Keratinocyte (primary cell): ENCODE measurements around the gene CDCA4. TPM values are rescaled to one million over a fixed set of nuclear protein-coding genes. Genes with fewer than 3 reads are reported as not detected.

Experiments
- DNase-seq: peaks from one replicate; pipeline ENCODE4 v3.0.0-alpha.2; 2011; ENCODE audit warnings: low read depth, missing footprints, low spot score
- FAIRE-seq: peaks from 2 replicates; lab custom pipeline; 2011; peaks lifted over from hg19 to GRCh38; lab: Jason Lieb, UNC
- H2AFZ ChIP-seq: 2 replicates; pipeline ENCODE4 v1.6.0; 2012; ENCODE audit warnings: low read length, control low read depth, inconsistent platforms; ENCODE audit not compliant: control insufficient read depth
- H3K27ac ChIP-seq: 2 replicates; pipeline ENCODE4 v1.5.1; 2011; ENCODE audit warnings: low read length; ENCODE audit not compliant: control insufficient read depth, insufficient read depth
- H3K27me3 ChIP-seq: 3 replicates; pipeline ENCODE4 v1.6.0; 2011; ENCODE audit warnings: low read length; ENCODE audit not compliant: control insufficient read depth, insufficient read depth; ENCODE audit errors: extremely low read depth
- H3K36me3 ChIP-seq, 2 experiments: 2 replicates in 1 of 2; 3 replicates in 1 of 2; pipeline ENCODE4 v1.5.1; 2011; ENCODE audit warnings: low read length in 2 of 2, mild to moderate bottlenecking in 1 of 2; ENCODE audit not compliant: control insufficient read depth in 2 of 2, insufficient read depth in 2 of 2; ENCODE audit errors: extremely low read depth in 1 of 2
- H3K4me1 ChIP-seq: 3 replicates; pipeline ENCODE4 v1.5.1; 2011; ENCODE audit warnings: low read length; ENCODE audit not compliant: control insufficient read depth, insufficient read depth; ENCODE audit errors: extremely low read depth
- H3K4me2 ChIP-seq: 3 replicates; pipeline ENCODE4 v1.6.0; 2011; ENCODE audit warnings: low read depth, low read length; ENCODE audit not compliant: control insufficient read depth, insufficient read depth; ENCODE audit errors: extremely low read depth
- H3K4me3 ChIP-seq, 3 experiments: fragments of 200-600 bp in 1 of 3; sonication (generic) in 1 of 3; 2 replicates in 2 of 3; 3 replicates in 1 of 3; pipeline ENCODE4 v1.5.1; 2011 to 2016; ENCODE audit warnings: low read length in 3 of 3, mild to moderate bottlenecking in 3 of 3, control low read depth in 2 of 3, inconsistent platforms in 1 of 3, low read depth in 1 of 3, mixed read lengths in 1 of 3, mixed run types in 1 of 3, moderate library complexity in 1 of 3; ENCODE audit not compliant: control insufficient read depth in 2 of 3, insufficient read depth in 2 of 3; ENCODE audit errors: extremely low read depth in 1 of 3
- H3K79me2 ChIP-seq: 2 replicates; pipeline ENCODE4 v1.6.0; 2012; ENCODE audit warnings: low read length; ENCODE audit not compliant: control insufficient read depth, insufficient read depth
- H3K9ac ChIP-seq: 3 replicates; pipeline ENCODE4 v1.6.0; 2011; ENCODE audit warnings: low read length; ENCODE audit not compliant: control insufficient read depth, insufficient read depth; ENCODE audit errors: extremely low read depth
- H3K9me1 ChIP-seq: 3 replicates; pipeline ENCODE4 v1.6.0; 2011; ENCODE audit warnings: low read length; ENCODE audit not compliant: control insufficient read depth, insufficient read depth; ENCODE audit errors: extremely low read depth
- H3K9me3 ChIP-seq: 2 replicates; pipeline ENCODE4 v1.5.1; 2012; ENCODE audit warnings: low read depth, low read length; ENCODE audit not compliant: control insufficient read depth
- H4K20me1 ChIP-seq: 3 replicates; pipeline ENCODE4 v1.6.0; 2011; ENCODE audit warnings: low read length; ENCODE audit not compliant: control insufficient read depth, insufficient read depth; ENCODE audit errors: extremely low read depth
- EZH2 ChIP-seq: IDR thresholded peaks from one replicate; pipeline ENCODE4 v1.6.1; 2012; ENCODE audit warnings: inconsistent platforms, mild to moderate bottlenecking, low read length, moderate library complexity
- dilution Hi-C: fragments of 300-500 bp; cut with MboI; formaldehyde crosslinking; loops from one replicate; pipeline ENCODE4 v1.7.0; 2020; ENCODE audit warnings: low sequenced_read_pairs; ENCODE audit not compliant: extremely low pct_ligation_motif_present
- polyA plus RNA-seq, 5 experiments: library from polyadenylated mRNA; depleted of rRNA in 3 of 5; stranded (reverse) in 3 of 5; stranded (forward) in 1 of 5; unstranded in 1 of 5; fragments of >200 nt; gene quantifications; 1 replicate in 1 of 5; 2 replicates in 3 of 5; 3 replicates in 1 of 5; pipeline versions ENCODE4 v1.2.1 to v1.2.3, GENCODE V29; 2011 to 2012; ENCODE audit warnings: missing spikeins in 2 of 5, low read depth in 1 of 5, low replicate concordance in 1 of 5
- TF ChIP-seq, protein P1 (sequence below), 3 experiments: IDR thresholded peaks in 1 of 3; conservative IDR thresholded peaks in 1 of 3; optimal IDR thresholded peaks in 1 of 3; 2 replicates in 2 of 3; 3 replicates in 1 of 3; pipeline versions ENCODE3 to v1.5.1; 2011; ENCODE audit warnings: low read length in 3 of 3, mild to moderate bottlenecking in 3 of 3, moderate library complexity in 2 of 3, control low read depth in 1 of 3, inconsistent platforms in 1 of 3; ENCODE audit not compliant: insufficient read depth in 2 of 3; ENCODE audit errors: extremely low read depth in 1 of 3

The CDCA4 gene
- polyA plus RNA-seq, 1 donor (not counting 4 experiments of a cell fraction or from before 2014, with no cell fraction given): 35.7 TPM

DNA sequence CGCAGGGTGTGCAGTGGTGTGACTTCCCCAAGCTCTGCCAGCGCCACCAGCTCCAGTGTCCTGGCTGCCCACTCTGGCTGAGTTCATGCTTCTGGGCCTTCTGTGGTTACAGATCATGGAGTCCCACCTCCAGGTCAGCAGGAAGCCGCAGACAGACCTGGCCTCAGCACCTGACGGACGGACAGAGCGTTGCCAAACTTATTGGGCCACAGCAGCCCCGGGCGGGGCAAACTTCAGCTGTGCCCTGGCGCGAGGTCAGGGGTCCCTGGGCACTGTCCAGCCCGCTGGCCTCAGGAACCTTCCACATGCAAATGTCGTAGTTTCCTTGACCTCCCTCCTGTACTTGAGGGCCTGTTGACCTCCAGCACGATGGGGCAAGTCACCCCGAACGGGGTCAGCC, 33.1 kb upstream of the CDCA4 start:
- H3K27me3 ChIP-seq: no peaks in the 10 kb centered on the region
- H4K20me1 ChIP-seq: no peaks in the 10 kb centered on the region
- no peak overlapping the region for H3K4me2 ChIP-seq
- no peaks in the 10 kb centered on the region for H3K4me1 ChIP-seq
- no peaks in the 10 kb centered on the region for H3K9me3 ChIP-seq
- H3K4me3 ChIP-seq: no peak overlapping the region
- H3K9ac ChIP-seq: no peak overlapping the region
- no peak overlapping the region for H2AFZ ChIP-seq
- FAIRE-seq (no peak), DNase-seq (no peak)
- TF ChIP-seq, protein P1, sequence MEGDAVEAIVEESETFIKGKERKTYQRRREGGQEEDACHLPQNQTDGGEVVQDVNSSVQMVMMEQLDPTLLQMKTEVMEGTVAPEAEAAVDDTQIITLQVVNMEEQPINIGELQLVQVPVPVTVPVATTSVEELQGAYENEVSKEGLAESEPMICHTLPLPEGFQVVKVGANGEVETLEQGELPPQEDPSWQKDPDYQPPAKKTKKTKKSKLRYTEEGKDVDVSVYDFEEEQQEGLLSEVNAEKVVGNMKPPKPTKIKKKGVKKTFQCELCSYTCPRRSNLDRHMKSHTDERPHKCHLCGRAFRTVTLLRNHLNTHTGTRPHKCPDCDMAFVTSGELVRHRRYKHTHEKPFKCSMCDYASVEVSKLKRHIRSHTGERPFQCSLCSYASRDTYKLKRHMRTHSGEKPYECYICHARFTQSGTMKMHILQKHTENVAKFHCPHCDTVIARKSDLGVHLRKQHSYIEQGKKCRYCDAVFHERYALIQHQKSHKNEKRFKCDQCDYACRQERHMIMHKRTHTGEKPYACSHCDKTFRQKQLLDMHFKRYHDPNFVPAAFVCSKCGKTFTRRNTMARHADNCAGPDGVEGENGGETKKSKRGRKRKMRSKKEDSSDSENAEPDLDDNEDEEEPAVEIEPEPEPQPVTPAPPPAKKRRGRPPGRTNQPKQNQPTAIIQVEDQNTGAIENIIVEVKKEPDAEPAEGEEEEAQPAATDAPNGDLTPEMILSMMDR (optimal IDR thresholded peaks at IDR 0.05 in 1 of 3, IDR thresholded peaks at IDR 0.05 in 1 of 3, conservative IDR thresholded peaks at IDR 0.05 in 1 of 3; ENCODE audit: extremely low read depth in 1 of 3, insufficient read depth in 2 of 3, low read length in 3 of 3): no peak
- TF ChIP-seq EZH2: no peak
- H3K27ac ChIP-seq: no peak overlapping the region
- H3K9me1 ChIP-seq: no peaks in the 10 kb centered on the region
- dilution Hi-C loops: no loop called here
- peaks cover 0 to 19% of the 10 kb centered on the region in 2 experiments for H3K36me3 ChIP-seq
- no peaks in the 10 kb centered on the region for H3K79me2 ChIP-seq

DNA sequence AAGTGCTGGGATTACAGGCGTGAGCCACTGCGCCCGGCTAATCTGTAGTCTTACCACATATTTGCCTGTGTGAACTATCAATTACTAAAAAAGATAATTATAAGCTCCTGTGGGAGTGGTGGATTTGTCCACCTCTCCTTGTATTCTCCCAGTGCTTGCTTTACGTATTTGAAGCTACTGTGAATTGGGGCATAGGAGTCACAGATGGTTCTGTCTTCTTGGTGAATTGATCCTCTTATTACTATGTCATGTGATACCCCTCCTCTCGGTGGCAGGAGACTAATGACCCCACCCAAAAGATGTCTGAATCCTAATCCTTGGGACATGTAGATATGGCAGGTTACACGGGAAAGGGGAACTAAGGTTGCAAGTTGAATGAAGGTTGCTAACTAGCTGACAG, 32.5 kb upstream of the CDCA4 start:
- Histone ChIP-seq H3K9me3 (no peaks in the 10 kb centered on the region), H3K36me3 (peaks cover 0 to 19% of the 10 kb centered on the region in 2 experiments), H3K9me1 (no peaks in the 10 kb centered on the region), H3K79me2 (no peaks in the 10 kb centered on the region), H3K27me3 (no peaks in the 10 kb centered on the region), H3K4me1 (no peaks in the 10 kb centered on the region), H4K20me1 (no peaks in the 10 kb centered on the region), H3K4me2 (no peak overlapping the region), H2AFZ (no peak overlapping the region), H3K4me3 (no peak overlapping the region), H3K27ac (no peak overlapping the region), H3K9ac (no peak overlapping the region)
- no peak for FAIRE-seq
- TF ChIP-seq EZH2: no peak
- TF ChIP-seq, protein P1 (optimal IDR thresholded peaks at IDR 0.05 in 1 of 3, IDR thresholded peaks at IDR 0.05 in 1 of 3, conservative IDR thresholded peaks at IDR 0.05 in 1 of 3; ENCODE audit: extremely low read depth in 1 of 3, insufficient read depth in 2 of 3, low read length in 3 of 3): no peak
- no peak for DNase-seq
- dilution Hi-C loops: no loop called here
